ENCODE data around the gene HNRNPAB.

DNA sequence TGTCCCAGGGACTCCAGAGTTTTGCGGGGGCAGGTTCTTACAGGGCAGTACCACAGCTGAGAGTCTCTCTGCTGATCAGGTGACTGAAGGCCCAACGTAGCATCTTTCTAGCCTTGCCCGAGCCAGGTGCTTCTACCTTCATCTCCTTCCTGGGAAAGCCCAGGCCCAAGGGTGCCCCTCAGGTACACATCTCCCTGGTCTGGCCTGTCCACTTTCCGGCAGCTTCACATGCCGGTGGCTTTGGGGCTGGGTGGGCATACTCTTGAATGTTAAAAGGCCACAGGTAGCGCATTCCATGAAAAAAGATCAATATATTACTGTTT, 33.9 kb downstream of the HNRNPAB start:
- TF ChIP-seq, protein P1, sequence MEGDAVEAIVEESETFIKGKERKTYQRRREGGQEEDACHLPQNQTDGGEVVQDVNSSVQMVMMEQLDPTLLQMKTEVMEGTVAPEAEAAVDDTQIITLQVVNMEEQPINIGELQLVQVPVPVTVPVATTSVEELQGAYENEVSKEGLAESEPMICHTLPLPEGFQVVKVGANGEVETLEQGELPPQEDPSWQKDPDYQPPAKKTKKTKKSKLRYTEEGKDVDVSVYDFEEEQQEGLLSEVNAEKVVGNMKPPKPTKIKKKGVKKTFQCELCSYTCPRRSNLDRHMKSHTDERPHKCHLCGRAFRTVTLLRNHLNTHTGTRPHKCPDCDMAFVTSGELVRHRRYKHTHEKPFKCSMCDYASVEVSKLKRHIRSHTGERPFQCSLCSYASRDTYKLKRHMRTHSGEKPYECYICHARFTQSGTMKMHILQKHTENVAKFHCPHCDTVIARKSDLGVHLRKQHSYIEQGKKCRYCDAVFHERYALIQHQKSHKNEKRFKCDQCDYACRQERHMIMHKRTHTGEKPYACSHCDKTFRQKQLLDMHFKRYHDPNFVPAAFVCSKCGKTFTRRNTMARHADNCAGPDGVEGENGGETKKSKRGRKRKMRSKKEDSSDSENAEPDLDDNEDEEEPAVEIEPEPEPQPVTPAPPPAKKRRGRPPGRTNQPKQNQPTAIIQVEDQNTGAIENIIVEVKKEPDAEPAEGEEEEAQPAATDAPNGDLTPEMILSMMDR (IDR thresholded peaks at IDR 0.05): no peak
- TF ChIP-seq EP300 (IDR thresholded peaks at IDR 0.05; ENCODE audit: low read depth): no peak
